ENCODE measurements around the gene GEMIN7. TPM values are rescaled to one million over a fixed set of nuclear protein-coding genes. Genes with fewer than 3 reads are reported as not detected.

Gene GEMIN7
- total RNA-seq, 1 experiment from 2014 or later: 34.0 TPM

GRCh38 chr19:45046355-45046754, 32.7 kb upstream of the GEMIN7 start:
- H3K4me3 ChIP-seq (ENCODE audit: low read depth, low read length, poor library complexity, severe bottlenecking): no peak overlapping the region
- no peaks in the 10 kb centered on the region for H3K4me1 ChIP-seq (ENCODE audit: insufficient read depth, low read length, poor library complexity, severe bottlenecking)
- intact Hi-C loops (cut with micrococcal nuclease; ENCODE audit: unreplicated experiment): no loop called here
- no peak overlapping the region for H3K27ac ChIP-seq (ENCODE audit: low read depth, low read length, poor library complexity, severe bottlenecking)
- CTCF ChIA-PET: no interaction called here
- H3K27me3 ChIP-seq (replicated peaks; ENCODE audit: insufficient read depth, low read depth, low read length, poor library complexity): no peaks in the 10 kb centered on the region
- H3K9me3 ChIP-seq (ENCODE audit: low read depth, low read length, poor library complexity, severe bottlenecking): no peaks in the 10 kb centered on the region
- no TSS peak for BruUV-seq (replicated peaks)
- TF ChIP-seq EZH2 (IDR thresholded peaks at IDR 0.05; ENCODE audit: borderline replicate concordance, low read depth, low read length, poor library complexity, severe bottlenecking): no peak
- TF ChIP-seq CTCF (conservative IDR thresholded peaks at IDR 0.05; ENCODE audit: low read depth, low read length): no peak
- POLR2A ChIA-PET (ENCODE audit: low non-redundant PET): no interaction called here
- peaks cover 45% of the 10 kb centered on the region for H3K36me3 ChIP-seq (ENCODE audit: insufficient read depth, low read length, poor library complexity, severe bottlenecking)
- no peak for DNase-seq (ENCODE audit: low spot score)

- intact Hi-C loops (cut with micrococcal nuclease; ENCODE audit: unreplicated experiment): no loop called here
- no peak overlapping the region for H3K27ac ChIP-seq (ENCODE audit: low read depth, low read length, poor library complexity, severe bottlenecking)
- H3K4me3 ChIP-seq (ENCODE audit: low read depth, low read length, poor library complexity, severe bottlenecking): no peak overlapping the region
- ChIA-PET CTCF (no interaction called here), POLR2A (ENCODE audit: low non-redundant PET) (no interaction called here)
- H3K4me1 ChIP-seq (ENCODE audit: insufficient read depth, low read length, poor library complexity, severe bottlenecking): no peaks in the 10 kb centered on the region
- TF ChIP-seq CTCF (conservative IDR thresholded peaks at IDR 0.05; ENCODE audit: low read depth, low read length) (no peak), EZH2 (IDR thresholded peaks at IDR 0.05; ENCODE audit: borderline replicate concordance, low read depth, low read length, poor library complexity, severe bottlenecking) (no peak)
- H3K36me3 ChIP-seq (ENCODE audit: insufficient read depth, low read length, poor library complexity, severe bottlenecking): peaks cover 40% of the 10 kb centered on the region
- H3K27me3 ChIP-seq (replicated peaks; ENCODE audit: insufficient read depth, low read depth, low read length, poor library complexity): no peaks in the 10 kb centered on the region
- H3K9me3 ChIP-seq (ENCODE audit: low read depth, low read length, poor library complexity, severe bottlenecking): no peaks in the 10 kb centered on the region
- no peak for DNase-seq (ENCODE audit: low spot score)
- no TSS peak for BruUV-seq (replicated peaks)
Measured at GRCh38 chr19:45047188-45047797, 31.8 kb upstream of the GEMIN7 start.

GRCh38 chr19:45049073-45049736, 29.9 kb upstream of the GEMIN7 start:
- ChIA-PET POLR2A (ENCODE audit: low non-redundant PET) (interaction anchor here (0.6 kb wide), 1 partner anchor 29 kb away, joined by 5 read pairs; no protein-coding TSS in a partner anchor), CTCF (no interaction called here)
- TF ChIP-seq EZH2 (IDR thresholded peaks at IDR 0.05; ENCODE audit: borderline replicate concordance, low read depth, low read length, poor library complexity, severe bottlenecking) (no peak), CTCF (conservative IDR thresholded peaks at IDR 0.05; ENCODE audit: low read depth, low read length) (no peak)
- Histone ChIP-seq H3K36me3 (ENCODE audit: insufficient read depth, low read length, poor library complexity, severe bottlenecking) (peaks cover 39% of the 10 kb centered on the region), H3K4me1 (ENCODE audit: insufficient read depth, low read length, poor library complexity, severe bottlenecking) (no peaks in the 10 kb centered on the region), H3K9me3 (ENCODE audit: low read depth, low read length, poor library complexity, severe bottlenecking) (no peaks in the 10 kb centered on the region), H3K27me3 (replicated peaks; ENCODE audit: insufficient read depth, low read depth, low read length, poor library complexity) (no peaks in the 10 kb centered on the region), H3K27ac (ENCODE audit: low read depth, low read length, poor library complexity, severe bottlenecking) (peak overlapping the region; percentile 57), H3K4me3 (ENCODE audit: low read depth, low read length, poor library complexity, severe bottlenecking) (no peak overlapping the region)
- DNase-seq (ENCODE audit: low spot score): no peak
- no TSS peak for BruUV-seq (replicated peaks)
- intact Hi-C loops (cut with micrococcal nuclease; ENCODE audit: unreplicated experiment): no loop called here

All from A673 (cell line).